ENCODE measurements around the gene FCN1. TPM values are rescaled to one million over a fixed set of nuclear protein-coding genes. Genes with fewer than 3 reads are reported as not detected.

The FCN1 gene
- total and polyA plus RNA-seq, 2 experiments from 2014 or later = not detected

GRCh38 chr9:134855900-134856377, 61.8 kb downstream of the FCN1 start:
- Histone ChIP-seq H3K4me3 (no peak overlapping the region), H3K79me2 (no peaks in the 10 kb centered on the region), H3K4me1 (ENCODE audit: insufficient read depth) (no peaks in the 10 kb centered on the region), H3K36me3 (replicated peaks; ENCODE audit: insufficient read depth, low read depth) (no peaks in the 10 kb centered on the region), H3K27me3 (no peaks in the 10 kb centered on the region), H3K27ac (no peak overlapping the region), H3K9me3 (ENCODE audit: low read depth) (no peaks in the 10 kb centered on the region), H3K4me2 (no peak overlapping the region), H4K20me1 (ENCODE audit: insufficient read depth, poor library complexity, severe bottlenecking) (no peaks in the 10 kb centered on the region), H3K9me2 (replicated peaks; ENCODE audit: insufficient read depth) (no peaks in the 10 kb centered on the region), H2AFZ (no peak overlapping the region)
- TF ChIP-seq CTCF (IDR thresholded peaks at IDR 0.05; ENCODE audit: poor library complexity) (no peak), EZH2 (IDR thresholded peaks at IDR 0.05; ENCODE audit: borderline replicate concordance) (no peak), EZH2phosphoT487 (IDR thresholded peaks at IDR 0.05; ENCODE audit: low read depth, severe bottlenecking, unreplicated experiment) (no peak)
- WGBS (ENCODE audit: low lambda C conversion rate, missing lambda C conversion rate) = 88% methylated on average over 9 of the region's 9 CpGs
- DNase-seq (ENCODE audit: low spot score) = no peak

Small RNAs within 50 kb of the gene (small RNA-seq; reads per million reads assigned to genes)
- gene AL603650.1 = not detected

Other genes starting within 250 kb of the FCN1 start
- gene FCN2, start 37.1 kb downstream of the FCN1 start, total RNA-seq = not detected in 2 replicates
- not detected in 2 replicates for gene FCN2, start 37.1 kb downstream of the FCN1 start, polyA plus RNA-seq
- 1.5 and 4.8 TPM in 2 replicates for gene OLFM1, start 169.8 kb upstream of the FCN1 start, total RNA-seq
- 0.94 and 1.1 TPM in 2 replicates for gene OLFM1, start 169.8 kb upstream of the FCN1 start, polyA plus RNA-seq